Hepatocyte (in vitro differentiated cells): Measurements from ENCODE around the gene ADAMTS2. TPM values are rescaled to one million over a fixed set of nuclear protein-coding genes. Genes with fewer than 3 reads are reported as not detected.

Experiments used
- DNase-seq: peaks from one replicate; pipeline ENCODE4 v3.0.0-alpha.2; 2016; ENCODE audit warnings: low spot score
- H2AFZ ChIP-seq: fragments of 200-600 bp; sonication (generic); 2 replicates; pipeline ENCODE4 v1.6.0; 2016; ENCODE audit warnings: antibody characterized with exemption, mild to moderate bottlenecking
- H3K27ac ChIP-seq: fragments of 200-600 bp; sonication (generic); 2 replicates; pipeline ENCODE4 v1.5.1; 2016; ENCODE audit warnings: mild to moderate bottlenecking
- H3K27me3 ChIP-seq: fragments of 200-600 bp; sonication (generic); 2 replicates; pipeline ENCODE4 v1.6.1; 2016
- H3K36me3 ChIP-seq: fragments of 200-600 bp; sonication (generic); replicated peaks from 2 replicates; pipeline ENCODE4 v1.5.1; 2016; ENCODE audit warnings: low read depth; ENCODE audit not compliant: insufficient read depth
- H3K4me1 ChIP-seq: fragments of 200-600 bp; sonication (generic); 2 replicates; pipeline ENCODE4 v1.5.1; 2016; ENCODE audit warnings: mild to moderate bottlenecking, moderate library complexity; ENCODE audit not compliant: insufficient read depth
- H3K4me2 ChIP-seq: fragments of 200-600 bp; sonication (generic); 2 replicates; pipeline ENCODE4 v1.6.0; 2016
- H3K4me3 ChIP-seq: fragments of 200-600 bp; sonication (generic); 2 replicates; pipeline ENCODE4 v1.5.1; 2016; ENCODE audit warnings: mild to moderate bottlenecking
- H3K79me2 ChIP-seq: fragments of 200-600 bp; sonication (generic); 2 replicates; pipeline ENCODE4 v1.6.0; 2017; ENCODE audit warnings: mild to moderate bottlenecking
- H3K9me2 ChIP-seq: fragments of 200-600 bp; sonication (generic); replicated peaks from 2 replicates; pipeline ENCODE4 v1.6.0; 2017; ENCODE audit warnings: mild to moderate bottlenecking; ENCODE audit not compliant: insufficient read depth
- H3K9me3 ChIP-seq: fragments of 200-600 bp; sonication (generic); 2 replicates; pipeline ENCODE4 v1.5.1; 2016; ENCODE audit warnings: low read depth, mild to moderate bottlenecking
- H4K20me1 ChIP-seq: fragments of 200-600 bp; sonication (generic); 2 replicates; pipeline ENCODE4 v1.6.0; 2016; ENCODE audit warnings: mild to moderate bottlenecking; ENCODE audit not compliant: insufficient read depth, poor library complexity, severe bottlenecking
- EZH2 ChIP-seq: fragments of 200-600 bp; sonication (generic); IDR thresholded peaks from 2 replicates; pipeline ENCODE4 v1.6.1; 2016; ENCODE audit warnings: antibody characterized with exemption, mild to moderate bottlenecking, borderline replicate concordance
- EZH2phosphoT487 ChIP-seq: fragments of 200-600 bp; sonication (generic); IDR thresholded peaks from one replicate; pipeline ENCODE4 v1.6.1; 2018; ENCODE audit warnings: antibody characterized with exemption, mild to moderate bottlenecking, low read depth, moderate library complexity; ENCODE audit not compliant: unreplicated experiment, severe bottlenecking
- WGBS: methylation state at CpG from one replicate; pipeline ENCODE4 v1.1.6; 2016; ENCODE audit warnings: low lambda C conversion rate; ENCODE audit errors: missing lambda C conversion rate; 5-methylcytosine and 5-hydroxymethylcytosine counted together
- polyA plus RNA-seq: library from polyadenylated mRNA; unstranded; fragments of >200 nt; fragmentation: Nextera tagmentation; extraction: Ambion mirVana; gene quantifications from 2 replicates; pipeline ENCODE4 v1.2.1, GENCODE V29; 2016
- total RNA-seq: library from RNA; depleted of rRNA; stranded (reverse); fragments of >200 nt; gene quantifications from 2 replicates; pipeline ENCODE4 v1.2.3, GENCODE V29; 2014
- TF ChIP-seq, protein P1 (sequence below): fragments of 200-600 bp; sonication (generic); IDR thresholded peaks from 2 replicates; pipeline ENCODE4 v1.5.1; 2016; ENCODE audit warnings: antibody characterized with exemption, mild to moderate bottlenecking; ENCODE audit not compliant: poor library complexity

The ADAMTS2 gene
- total and polyA plus RNA-seq, 2 experiments from 2014 or later: 55.4 to 78.8 TPM

GRCh38 chr5:179137016-179137642 lies 208.1 kb downstream of the ADAMTS2 start:
- TF ChIP-seq EZH2 (no peak), EZH2phosphoT487 (no peak)
- TF ChIP-seq, protein P1, sequence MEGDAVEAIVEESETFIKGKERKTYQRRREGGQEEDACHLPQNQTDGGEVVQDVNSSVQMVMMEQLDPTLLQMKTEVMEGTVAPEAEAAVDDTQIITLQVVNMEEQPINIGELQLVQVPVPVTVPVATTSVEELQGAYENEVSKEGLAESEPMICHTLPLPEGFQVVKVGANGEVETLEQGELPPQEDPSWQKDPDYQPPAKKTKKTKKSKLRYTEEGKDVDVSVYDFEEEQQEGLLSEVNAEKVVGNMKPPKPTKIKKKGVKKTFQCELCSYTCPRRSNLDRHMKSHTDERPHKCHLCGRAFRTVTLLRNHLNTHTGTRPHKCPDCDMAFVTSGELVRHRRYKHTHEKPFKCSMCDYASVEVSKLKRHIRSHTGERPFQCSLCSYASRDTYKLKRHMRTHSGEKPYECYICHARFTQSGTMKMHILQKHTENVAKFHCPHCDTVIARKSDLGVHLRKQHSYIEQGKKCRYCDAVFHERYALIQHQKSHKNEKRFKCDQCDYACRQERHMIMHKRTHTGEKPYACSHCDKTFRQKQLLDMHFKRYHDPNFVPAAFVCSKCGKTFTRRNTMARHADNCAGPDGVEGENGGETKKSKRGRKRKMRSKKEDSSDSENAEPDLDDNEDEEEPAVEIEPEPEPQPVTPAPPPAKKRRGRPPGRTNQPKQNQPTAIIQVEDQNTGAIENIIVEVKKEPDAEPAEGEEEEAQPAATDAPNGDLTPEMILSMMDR: no peak
- H3K9me3 ChIP-seq: no peaks in the 10 kb centered on the region
- no peak overlapping the region for H2AFZ ChIP-seq
- H3K4me3 ChIP-seq: no peak overlapping the region
- H3K4me1 ChIP-seq: no peaks in the 10 kb centered on the region
- no peak overlapping the region for H3K27ac ChIP-seq
- H3K79me2 ChIP-seq: no peaks in the 10 kb centered on the region
- no peaks in the 10 kb centered on the region for H3K27me3 ChIP-seq
- 80% methylated on average over 13 of the region's 13 CpGs for WGBS
- H4K20me1 ChIP-seq: no peaks in the 10 kb centered on the region
- DNase-seq: no peak
- no peaks in the 10 kb centered on the region for H3K36me3 ChIP-seq
- H3K4me2 ChIP-seq: no peak overlapping the region
- H3K9me2 ChIP-seq: no peaks in the 10 kb centered on the region

DNA sequence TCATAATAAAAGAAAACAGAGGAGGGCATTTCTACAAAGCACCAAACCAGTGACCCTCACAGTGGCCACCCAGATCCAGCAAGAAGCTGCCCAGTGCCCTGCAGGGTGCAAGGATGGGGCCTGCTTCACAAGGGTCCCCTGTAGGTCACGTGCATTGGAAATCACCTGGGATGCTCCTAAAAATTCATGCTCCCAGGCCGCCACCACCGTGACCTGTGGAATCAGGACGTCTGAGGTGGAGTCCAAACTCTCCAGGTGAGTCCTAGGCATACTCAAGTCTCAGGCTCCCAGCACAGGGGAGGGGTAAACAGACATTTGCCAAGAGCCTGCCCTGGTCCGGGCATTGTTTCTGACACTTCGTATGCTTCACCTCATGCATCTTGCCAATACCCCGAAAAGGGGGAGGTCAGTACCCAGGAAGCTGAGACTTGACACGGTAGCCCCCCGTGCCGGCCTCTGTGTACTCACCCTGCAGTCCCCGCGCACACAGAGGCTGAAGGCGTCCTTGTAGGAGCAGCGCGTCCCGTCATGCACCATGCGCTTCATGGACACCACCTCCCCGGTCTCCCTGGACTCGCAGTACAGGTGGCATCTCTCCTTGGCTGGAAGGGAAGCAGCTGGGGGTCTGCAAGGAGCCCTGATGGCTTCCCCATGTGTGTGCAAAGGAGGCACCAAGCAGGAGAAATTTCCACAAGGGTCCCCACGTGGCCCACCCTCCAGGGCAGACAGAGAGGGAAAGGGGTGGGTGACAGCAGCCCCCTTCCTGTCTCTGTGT lies 209.6 kb downstream of the ADAMTS2 start:
- Histone ChIP-seq H3K36me3 (no peaks in the 10 kb centered on the region), H3K4me2 (no peak overlapping the region), H3K9me3 (no peaks in the 10 kb centered on the region), H2AFZ (no peak overlapping the region), H3K27ac (no peak overlapping the region), H3K9me2 (no peaks in the 10 kb centered on the region), H4K20me1 (no peaks in the 10 kb centered on the region), H3K79me2 (no peaks in the 10 kb centered on the region), H3K27me3 (no peaks in the 10 kb centered on the region), H3K4me3 (no peak overlapping the region), H3K4me1 (no peaks in the 10 kb centered on the region)
- no peak for DNase-seq
- WGBS: 92% methylated on average over 17 of the region's 20 CpGs
- TF ChIP-seq, protein P1: no peak
- TF ChIP-seq EZH2phosphoT487: no peak
- TF ChIP-seq EZH2: no peak

DNA sequence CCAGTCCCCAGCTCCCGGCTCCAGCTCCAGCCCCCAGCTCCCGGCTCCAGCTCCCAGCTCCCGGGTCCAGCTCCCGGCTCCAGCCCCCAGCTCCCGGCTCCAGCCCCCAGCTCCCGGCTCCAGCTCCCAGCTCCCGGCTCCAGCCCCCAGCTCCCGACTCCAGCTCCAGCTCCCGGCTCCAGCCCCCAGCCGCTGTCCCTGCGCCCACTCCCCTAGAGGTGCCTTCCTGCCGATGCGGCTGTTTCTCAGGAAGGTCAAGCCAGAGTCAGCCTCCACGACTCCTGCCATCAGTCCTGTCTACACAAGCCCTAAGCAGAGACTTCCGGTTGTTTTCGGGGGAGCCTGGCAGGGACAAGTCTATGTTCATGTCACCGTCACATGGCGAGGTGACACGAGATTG lies 210.3 kb downstream of the ADAMTS2 start:
- Histone ChIP-seq H3K27me3 (no peaks in the 10 kb centered on the region), H3K36me3 (no peaks in the 10 kb centered on the region), H3K9me2 (no peaks in the 10 kb centered on the region), H3K9me3 (no peaks in the 10 kb centered on the region), H4K20me1 (no peaks in the 10 kb centered on the region), H3K4me3 (no peak overlapping the region), H3K79me2 (no peaks in the 10 kb centered on the region), H2AFZ (no peak overlapping the region), H3K27ac (no peak overlapping the region), H3K4me1 (no peaks in the 10 kb centered on the region), H3K4me2 (no peak overlapping the region)
- 84% methylated on average over 12 of the region's 19 CpGs for WGBS
- no peak for DNase-seq
- TF ChIP-seq EZH2: no peak
- TF ChIP-seq EZH2phosphoT487: no peak
- TF ChIP-seq, protein P1: no peak
